CD4-positive, alpha-beta memory T cell (primary cell): ENCODE results near the gene NRSN2. TPM values are rescaled to one million over a fixed set of nuclear protein-coding genes. Genes with fewer than 3 reads are reported as not detected.

Experiments
- CTCF ChIA-PET: fragments of 350-600 bp; sonication (Branson Sonifier 250); formaldehyde crosslinking; loops from one replicate; lab custom pipeline; 2021; ENCODE audit warnings: inconsistent platforms; ENCODE audit not compliant: partially characterized antibody; lab: Charles Lee
- POLR2A ChIA-PET: fragments of 350-600 bp; sonication (Branson Sonifier 250); formaldehyde crosslinking; loops from one replicate; lab custom pipeline; 2021; ENCODE audit not compliant: partially characterized antibody; lab: Charles Lee
- DNase-seq, 5 donors: peaks; one replicate each; pipeline versions ENCODE4 v3.0.0 to v3.0.0-alpha.2; 2020 to 2022; ENCODE audit warnings: mixed read lengths in 1 of 5
- H3K27ac ChIP-seq: one replicate; pipeline ENCODE4 v1.7.0; 2013; ENCODE audit warnings: low read depth, low read length
- H3K27me3 ChIP-seq: 2 replicates; pipeline ENCODE4 v1.7.0; 2013; ENCODE audit warnings: mild to moderate bottlenecking, low read length, moderate library complexity; ENCODE audit not compliant: insufficient read depth
- H3K36me3 ChIP-seq: 2 replicates; pipeline ENCODE4 v1.7.0; 2013; ENCODE audit warnings: mild to moderate bottlenecking, low read length, moderate library complexity; ENCODE audit not compliant: insufficient read depth
- H3K4me1 ChIP-seq: 2 replicates; pipeline ENCODE4 v1.7.0; 2013; ENCODE audit warnings: mild to moderate bottlenecking, low read length, moderate library complexity; ENCODE audit not compliant: insufficient read depth
- H3K4me3 ChIP-seq, 2 donors: one replicate each; pipeline ENCODE4 v1.7.0; 2013; ENCODE audit warnings: low read length in 2 of 2, mild to moderate bottlenecking in 1 of 2
- H3K9me3 ChIP-seq, 2 donors: one replicate each; pipeline ENCODE4 v1.7.0; 2013; ENCODE audit warnings: low read length in 2 of 2, control low read depth in 1 of 2; ENCODE audit not compliant: control insufficient read depth in 1 of 2
- H3K27ac Mint-ChIP-seq, 7 donors: one replicate each; pipeline ENCODE4 v1.8.0; 2020 to 2021; ENCODE audit warnings: mixed read lengths in 7 of 7, mild to moderate bottlenecking in 6 of 7, inconsistent platforms in 3 of 7, moderate library complexity in 3 of 7
- H3K27me3 Mint-ChIP-seq, 2 donors: one replicate each; pipeline ENCODE4 v1.8.0; 2020 to 2021; ENCODE audit warnings: mixed read lengths in 2 of 2
- H3K36me3 Mint-ChIP-seq, 2 donors: one replicate each; pipeline ENCODE4 v1.8.0; 2020 to 2021; ENCODE audit warnings: mixed read lengths in 2 of 2, inconsistent platforms in 1 of 2, mild to moderate bottlenecking in 1 of 2
- H3K4me1 Mint-ChIP-seq, 4 donors: one replicate each; pipeline ENCODE4 v1.8.0; 2020 to 2021; ENCODE audit warnings: mixed read lengths in 4 of 4, mild to moderate bottlenecking in 1 of 4
- H3K4me3 Mint-ChIP-seq, 8 donors: one replicate each; pipeline ENCODE4 v1.8.0; 2020 to 2021; ENCODE audit warnings: mixed read lengths in 8 of 8, mild to moderate bottlenecking in 7 of 8, moderate library complexity in 6 of 8, inconsistent platforms in 3 of 8
- H3K9me3 Mint-ChIP-seq, 8 donors: one replicate each; pipeline ENCODE4 v1.8.0; 2020 to 2021; ENCODE audit warnings: mixed read lengths in 8 of 8, mild to moderate bottlenecking in 5 of 8, inconsistent platforms in 3 of 8, moderate library complexity in 1 of 8
- intact Hi-C: fragments of 100-400 bp; cut with micrococcal nuclease; formaldehyde crosslinking; loops from one replicate; pipeline ENCODE4 v1.15.1; 2023
- polyA plus RNA-seq, 2 donors: library from polyadenylated mRNA; unstranded; fragments of 300-500 nt; fragmentation: Illumina TruSeq; gene quantifications; one replicate each; pipeline ENCODE4 v1.2.3, GENCODE V29; 2021
- total RNA-seq, 2 experiments: library from RNA; stranded (reverse); gene quantifications; one replicate each; pipeline ENCODE4 v1.2.3, GENCODE V29; 2021

The NRSN2 gene
- total and polyA plus RNA-seq, 4 experiments from 2014 or later: 0.52 to 1.3 (median 1.1) TPM; not detected in 1

DNA sequence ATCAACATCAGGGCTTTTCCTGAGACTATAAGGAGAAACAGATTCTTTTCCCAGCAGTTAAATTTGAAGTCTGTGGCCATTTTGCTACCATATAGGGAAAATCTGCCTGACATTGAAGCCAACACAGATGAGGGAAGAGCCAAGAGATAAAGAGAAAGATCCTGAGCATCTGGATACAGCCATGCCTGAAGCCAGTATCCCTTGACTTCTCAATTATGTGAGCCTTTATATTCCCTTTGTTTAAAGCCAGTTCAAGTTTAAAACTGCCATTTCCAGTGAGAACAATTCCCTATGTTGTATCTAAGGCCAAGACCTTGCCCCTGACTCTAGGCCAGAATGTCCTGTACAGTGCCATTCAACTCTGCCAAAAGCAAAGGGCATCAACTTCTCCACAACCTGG is 3.8 kb upstream of the NRSN2 start:
- Histone ChIP-seq H3K36me3 (no peaks in the 10 kb centered on the region), H3K4me1 (peaks cover 9% of the 10 kb centered on the region), H3K27me3 (no peaks in the 10 kb centered on the region), H3K9me3 (peaks cover 0 to 4% of the 10 kb centered on the region in 2 donors), H3K4me3 (no peak overlapping the region), H3K27ac (no peak overlapping the region)
- ChIA-PET CTCF (no interaction called here), POLR2A (no interaction called here)
- H3K4me3 Mint-ChIP-seq: no peak overlapping the region
- peaks cover 3 to 9% (median 6%) of the 10 kb centered on the region in 4 donors for H3K4me1 Mint-ChIP-seq
- intact Hi-C loops: no loop called here
- H3K27ac Mint-ChIP-seq: peak overlapping the region in 1 of 7 donors; percentile 12
- no peaks in the 10 kb centered on the region for H3K27me3 Mint-ChIP-seq
- peaks cover 0 to 3% (median 0%) of the 10 kb centered on the region in 8 donors for H3K9me3 Mint-ChIP-seq
- H3K36me3 Mint-ChIP-seq: peaks cover 1 to 4% of the 10 kb centered on the region in 2 donors
- no peak for DNase-seq

DNA sequence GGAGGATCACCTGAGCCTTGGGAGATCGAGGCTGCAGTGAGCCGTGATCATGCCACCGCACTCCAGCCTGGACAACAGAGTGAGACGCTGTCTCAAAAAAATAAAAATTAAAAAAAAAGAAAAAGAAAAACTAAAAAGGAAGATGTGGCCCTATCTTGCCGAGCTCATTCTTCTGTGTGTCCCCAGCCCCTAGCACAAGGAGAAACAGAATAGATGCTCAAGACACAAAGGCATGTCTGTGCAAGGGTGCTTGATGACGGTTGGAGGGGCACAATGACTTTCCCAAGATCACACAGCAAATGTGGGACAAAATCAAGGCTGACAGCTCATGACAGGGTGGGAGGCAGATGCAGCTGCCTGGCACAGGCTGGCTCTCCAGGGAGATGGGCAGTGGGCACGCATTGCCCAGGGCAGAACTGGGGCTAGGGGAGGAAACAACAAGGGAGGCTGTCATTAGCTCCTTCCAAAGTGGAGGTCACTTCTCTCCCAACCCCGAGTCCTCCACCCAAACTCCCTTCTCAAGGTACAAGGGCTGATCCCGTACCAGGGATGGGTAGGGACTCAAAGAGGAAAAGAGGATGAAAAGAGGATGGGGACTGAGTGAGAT is 775 bp upstream of the NRSN2 start:
- H3K36me3 Mint-ChIP-seq: peaks cover 3 to 4% of the 10 kb centered on the region in 2 donors

DNA sequence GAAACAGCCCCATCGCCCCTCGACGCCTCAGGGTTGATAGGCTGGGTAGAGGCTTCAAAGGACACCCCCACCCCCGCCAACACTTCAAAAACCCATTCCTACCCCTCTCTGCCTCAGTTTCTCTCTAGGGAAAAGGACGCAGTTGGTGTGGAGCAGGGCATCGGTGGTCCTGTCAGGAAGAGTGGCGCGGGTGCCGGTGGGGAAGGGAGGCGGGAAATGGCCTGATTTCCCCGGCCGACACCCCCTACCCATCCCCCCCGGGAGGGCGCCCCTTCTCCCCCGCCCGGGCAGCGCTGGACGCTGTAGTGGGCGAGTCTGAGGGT is 367 bp downstream of the NRSN2 start:
- Histone ChIP-seq H3K27ac (no peak overlapping the region), H3K4me3 (peak overlapping the region; percentile 57 to 81), H3K27me3 (no peaks in the 10 kb centered on the region), H3K9me3 (no peaks in the 10 kb centered on the region), H3K36me3 (no peaks in the 10 kb centered on the region), H3K4me1 (peaks cover 16% of the 10 kb centered on the region)
- no peak overlapping the region for H3K27ac Mint-ChIP-seq
- H3K36me3 Mint-ChIP-seq: peaks cover 3 to 4% of the 10 kb centered on the region in 2 donors
- no peaks in the 10 kb centered on the region for H3K27me3 Mint-ChIP-seq
- intact Hi-C loops: loop anchor here (1.0 to 2.0 kb wide), 3 partner anchors 20 to 116 kb away; partner anchors contain the start of genes RBCK1 and TBC1D20
- CTCF ChIA-PET: no interaction called here
- peaks cover 10 to 16% (median 13%) of the 10 kb centered on the region in 4 donors for H3K4me1 Mint-ChIP-seq
- POLR2A ChIA-PET: interaction anchor here (0.9 to 1.2 kb wide), 2 partner anchors 17 to 197 kb away, joined by 3 to 4 read pairs; no protein-coding TSS in a partner anchor
- peak overlapping the region; percentile 15 to 91 (median 74) for H3K4me3 Mint-ChIP-seq
- no peak for DNase-seq
- no peaks in the 10 kb centered on the region for H3K9me3 Mint-ChIP-seq

More for the DNA sequence above, 775 bp upstream of the NRSN2 start:
- H3K4me3 Mint-ChIP-seq: peak overlapping the region; percentile 75 to 85 (median 82)
- CTCF ChIA-PET: interaction anchor here (0.8 to 2.2 kb wide), 4 partner anchors 9 to 80 kb away, joined by 3 to 7 read pairs (median 6); no protein-coding TSS in a partner anchor
- POLR2A ChIA-PET: no interaction called here
- Histone ChIP-seq H3K36me3 (no peaks in the 10 kb centered on the region), H3K27ac (no peak overlapping the region), H3K4me1 (peaks cover 16% of the 10 kb centered on the region), H3K9me3 (peaks cover 0 to 4% of the 10 kb centered on the region in 2 donors), H3K4me3 (no peak overlapping the region), H3K27me3 (no peaks in the 10 kb centered on the region)
- H3K4me1 Mint-ChIP-seq: peaks cover 7 to 14% (median 10%) of the 10 kb centered on the region in 4 donors
- intact Hi-C loops: loop anchor here (2.0 kb wide), 2 partner anchors 19 to 117 kb away; partner anchors contain the start of gene TBC1D20
- DNase-seq: no peak
- no peaks in the 10 kb centered on the region for H3K27me3 Mint-ChIP-seq
- H3K9me3 Mint-ChIP-seq: peaks cover 0 to 3% (median 0%) of the 10 kb centered on the region in 8 donors
- peak overlapping the region in 3 of 7 donors; percentile 60 to 82 (median 74) for H3K27ac Mint-ChIP-seq

DNA sequence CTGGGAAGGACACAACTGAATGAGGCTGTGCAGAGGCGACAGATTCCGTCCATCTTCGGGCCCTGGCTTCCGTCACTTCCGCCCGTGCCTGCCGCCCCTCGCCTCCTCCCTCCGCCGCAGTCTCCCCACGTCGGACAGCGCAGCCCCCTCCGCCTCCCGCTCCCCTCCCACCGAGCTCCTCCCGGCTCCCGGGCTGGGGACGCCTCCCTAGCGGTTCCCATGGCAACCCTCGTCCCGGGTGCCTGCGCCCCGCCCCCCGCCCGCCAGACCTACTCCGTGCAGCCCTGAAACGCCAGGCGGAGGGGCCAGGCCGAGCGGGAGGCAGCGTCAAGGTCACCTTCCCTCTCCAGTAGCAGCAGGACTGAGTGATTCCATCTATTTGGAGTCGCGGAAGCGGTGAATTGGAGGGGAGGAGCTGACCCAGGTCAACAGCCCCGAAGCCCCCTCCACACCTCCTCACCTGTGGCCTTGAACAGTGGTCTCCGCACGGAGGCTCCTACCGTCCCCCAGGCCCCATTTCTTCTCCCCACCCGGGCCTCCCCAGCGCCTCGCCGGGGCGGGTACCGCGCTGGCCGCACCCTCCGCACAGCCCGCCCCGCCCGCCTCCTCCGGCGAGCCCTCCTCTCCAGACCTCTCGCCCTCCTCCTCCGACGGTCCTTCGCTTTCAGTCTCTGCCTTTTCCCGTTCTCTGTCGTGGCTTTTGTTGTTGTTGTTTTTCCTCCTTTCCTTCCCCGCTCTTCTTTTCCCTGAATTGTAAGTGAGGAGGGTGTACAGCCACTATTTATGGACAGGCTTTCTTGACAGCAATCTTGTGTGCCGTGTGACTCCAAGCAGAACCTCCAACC is 951 bp downstream of the NRSN2 start:
- POLR2A ChIA-PET: interaction anchor here (0.7 to 1.2 kb wide), 2 partner anchors 147 to 196 kb away, joined by 3 read pairs; no protein-coding TSS in a partner anchor
- peaks cover 16% of the 10 kb centered on the region for H3K4me1 ChIP-seq
- intact Hi-C loops: loop anchor here (1.0 to 2.0 kb wide), 3 partner anchors 21 to 115 kb away; partner anchors contain the start of genes RBCK1 and TBC1D20
- H3K27me3 ChIP-seq: no peaks in the 10 kb centered on the region
- Mint-ChIP-seq H3K27me3 (no peaks in the 10 kb centered on the region), H3K4me1 (peaks cover 10 to 16% (median 13%) of the 10 kb centered on the region in 4 donors), H3K36me3 (peaks cover 3 to 4% of the 10 kb centered on the region in 2 donors), H3K4me3 (peak overlapping the region; percentile 80 to 92 (median 89)), H3K9me3 (no peaks in the 10 kb centered on the region), H3K27ac (peak overlapping the region in 6 of 7 donors; percentile 6 to 89 (median 60))
- DNase-seq: peak; percentile 32 to 62 (median 36)
- peak overlapping the region; percentile 18 for H3K27ac ChIP-seq
- CTCF ChIA-PET: no interaction called here
- no peaks in the 10 kb centered on the region for H3K9me3 ChIP-seq
- peak overlapping the region; percentile 57 to 81 for H3K4me3 ChIP-seq
- H3K36me3 ChIP-seq: no peaks in the 10 kb centered on the region

- no peaks in the 10 kb centered on the region for H3K36me3 ChIP-seq
- Mint-ChIP-seq H3K27ac (no peak overlapping the region), H3K27me3 (no peaks in the 10 kb centered on the region), H3K9me3 (peaks cover 0 to 3% (median 0%) of the 10 kb centered on the region in 8 donors), H3K4me1 (peaks cover 10 to 16% (median 13%) of the 10 kb centered on the region in 4 donors), H3K36me3 (peaks cover 0 to 3% of the 10 kb centered on the region in 2 donors), H3K4me3 (no peak overlapping the region)
- ChIA-PET POLR2A (interaction anchor here (0.7 to 1.0 kb wide), 2 partner anchors 18 to 146 kb away, joined by 3 to 5 read pairs; no protein-coding TSS in a partner anchor), CTCF (interaction anchor here (1.1 to 1.2 kb wide), 2 partner anchors 13 to 18 kb away, joined by 3 read pairs; no protein-coding TSS in a partner anchor)
- DNase-seq: no peak
- intact Hi-C loops: no loop called here
- H3K4me1 ChIP-seq: peaks cover 16% of the 10 kb centered on the region
- H3K9me3 ChIP-seq: no peaks in the 10 kb centered on the region
- H3K27me3 ChIP-seq: no peaks in the 10 kb centered on the region
- no peak overlapping the region for H3K27ac ChIP-seq
- H3K4me3 ChIP-seq: no peak overlapping the region
Observed at GRCh38 chr20:348972-349841, 2.3 kb downstream of the NRSN2 start.

DNA sequence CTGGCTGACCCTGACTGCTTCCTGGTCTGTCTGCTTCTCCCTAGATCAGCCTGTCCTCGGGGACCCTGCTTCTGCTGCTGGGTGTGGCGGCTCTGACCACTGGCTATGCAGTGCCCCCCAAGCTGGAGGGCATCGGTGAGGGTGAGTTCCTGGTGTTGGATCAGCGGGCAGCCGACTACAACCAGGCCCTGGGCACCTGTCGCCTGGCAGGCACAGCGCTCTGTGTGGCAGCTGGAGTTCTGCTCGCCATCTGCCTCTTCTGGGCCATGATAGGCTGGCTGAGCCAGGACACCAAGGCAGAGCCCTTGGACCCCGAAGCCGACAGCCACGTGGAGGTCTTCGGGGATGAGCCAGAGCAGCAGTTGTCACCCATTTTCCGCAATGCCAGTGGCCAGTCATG is 6.3 kb downstream of the NRSN2 start:
- H3K4me3 Mint-ChIP-seq: no peak overlapping the region
- no peak overlapping the region for H3K27ac ChIP-seq
- no peak for DNase-seq
- POLR2A ChIA-PET: no interaction called here
- no peaks in the 10 kb centered on the region for H3K9me3 ChIP-seq
- intact Hi-C loops: no loop called here
- peaks cover 6% of the 10 kb centered on the region for H3K4me1 ChIP-seq
- CTCF ChIA-PET: interaction anchor here (0.8 to 6.5 kb wide), 11 partner anchors 9 to 294 kb away, joined by 3 to 132 read pairs (median 6); partner anchors contain the start of gene TRIB3
- no peaks in the 10 kb centered on the region for H3K27me3 ChIP-seq
- H3K36me3 Mint-ChIP-seq: peaks cover 0 to 1% of the 10 kb centered on the region in 2 donors
- H3K4me1 Mint-ChIP-seq: peaks cover 5 to 11% (median 8%) of the 10 kb centered on the region in 4 donors
- H3K4me3 ChIP-seq: no peak overlapping the region
- no peak overlapping the region for H3K27ac Mint-ChIP-seq
- peaks cover 0 to 3% (median 0%) of the 10 kb centered on the region in 8 donors for H3K9me3 Mint-ChIP-seq
- no peaks in the 10 kb centered on the region for H3K36me3 ChIP-seq
- no peaks in the 10 kb centered on the region for H3K27me3 Mint-ChIP-seq
